Activated B cell treated with CpG ODN at 0.5 μM for 24 hours (primary cell): ENCODE results near the gene GMPR. TPM values are rescaled to one million over a fixed set of nuclear protein-coding genes. Genes with fewer than 3 reads are reported as not detected.

Source experiments
- ATAC-seq: fragments of 200-7000 bp; cut with Tn5 transposase; one replicate; pipeline ENCODE4 v1.10.0; 2021; ENCODE audit warnings: low read depth, mild to moderate bottlenecking, moderate library complexity
- CTCF ChIA-PET: fragments of 350-600 bp; sonication (Branson Sonifier 250); formaldehyde crosslinking; loops from one replicate; lab custom pipeline; 2021; ENCODE audit warnings: antibody characterized with exemption; lab: Charles Lee
- POLR2A ChIA-PET: fragments of 350-600 bp; sonication (Branson Sonifier 250); formaldehyde crosslinking; loops from one replicate; lab custom pipeline; 2021; ENCODE audit warnings: antibody characterized with exemption; lab: Charles Lee
- DNase-seq: peaks from one replicate; pipeline ENCODE4 v3.0.0; 2022
- H3K27ac Mint-ChIP-seq: one replicate; pipeline ENCODE4 v1.8.0; 2020; ENCODE audit warnings: mixed read lengths
- H3K27me3 Mint-ChIP-seq: one replicate; pipeline ENCODE4 v1.8.0; 2021; ENCODE audit warnings: mixed read lengths
- H3K36me3 Mint-ChIP-seq: one replicate; pipeline ENCODE4 v1.8.0; 2021; ENCODE audit warnings: low read depth, mixed read lengths
- H3K4me1 Mint-ChIP-seq: one replicate; pipeline ENCODE4 v1.8.0; 2021; ENCODE audit warnings: mixed read lengths
- H3K4me3 Mint-ChIP-seq: one replicate; pipeline ENCODE4 v1.8.0; 2020; ENCODE audit warnings: mild to moderate bottlenecking, mixed read lengths
- H3K9me3 Mint-ChIP-seq: one replicate; pipeline ENCODE4 v1.8.0; 2020; ENCODE audit warnings: mixed read lengths
- intact Hi-C: fragments of 100-400 bp; cut with micrococcal nuclease; formaldehyde crosslinking; loops from one replicate; pipeline ENCODE4 v1.15.1; 2024
- total RNA-seq: library from RNA; stranded (reverse); gene quantifications from 2 replicates; pipeline ENCODE4 v1.2.3, GENCODE V29; 2022
- TF ChIP-seq, protein P1 (sequence below): fragments of 200-600 bp; IDR thresholded peaks from one replicate; pipeline ENCODE4 v1.8.0; 2022; ENCODE audit warnings: antibody characterized with exemption, mild to moderate bottlenecking

Gene GMPR
- total RNA-seq, 1 donor from 2014 or later, result 0.47 TPM

DNA sequence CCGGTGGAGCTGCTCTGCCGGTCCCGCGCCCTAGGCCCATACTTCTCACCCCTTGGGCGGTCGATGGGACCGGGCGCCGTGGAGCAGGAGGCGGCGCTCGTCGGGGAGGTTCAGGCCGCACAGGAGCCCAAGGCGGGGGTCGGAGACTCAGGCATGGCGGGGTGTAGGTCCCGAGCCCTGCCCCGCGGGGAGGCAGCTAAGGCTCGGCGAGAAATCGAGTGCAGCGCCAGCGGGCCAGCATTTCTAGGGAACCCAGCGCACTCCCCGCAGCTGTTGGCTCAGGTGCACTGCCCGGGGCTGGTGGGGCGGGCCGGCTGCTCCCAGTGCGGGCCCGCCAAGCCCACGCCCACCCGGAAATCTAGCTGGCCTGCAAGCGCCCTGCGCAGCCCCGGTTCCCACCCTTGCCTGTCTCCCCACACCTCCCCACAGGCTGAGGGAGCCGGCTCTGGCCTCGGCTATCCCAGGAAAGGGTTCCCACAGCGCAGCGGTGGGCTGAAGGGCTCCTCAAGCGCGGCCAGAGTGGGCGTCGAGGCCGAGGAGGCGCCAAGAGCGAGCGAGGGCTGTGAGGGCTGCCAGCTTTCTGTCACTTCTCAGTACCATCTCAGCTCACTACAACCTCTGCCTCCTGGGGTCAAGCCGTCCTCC lies 40.2 kb upstream of the GMPR start:
- ATAC-seq (no peak), DNase-seq (no peak)
- Mint-ChIP-seq H3K27ac (no peak overlapping the region), H3K4me3 (no peak overlapping the region), H3K36me3 (no peaks in the 10 kb centered on the region), H3K27me3 (peaks cover 17% of the 10 kb centered on the region), H3K4me1 (peaks cover 3% of the 10 kb centered on the region), H3K9me3 (no peaks in the 10 kb centered on the region)
- ChIA-PET POLR2A (no interaction called here), CTCF (no interaction called here)
- intact Hi-C loops, result no loop called here
- TF ChIP-seq, protein P1, sequence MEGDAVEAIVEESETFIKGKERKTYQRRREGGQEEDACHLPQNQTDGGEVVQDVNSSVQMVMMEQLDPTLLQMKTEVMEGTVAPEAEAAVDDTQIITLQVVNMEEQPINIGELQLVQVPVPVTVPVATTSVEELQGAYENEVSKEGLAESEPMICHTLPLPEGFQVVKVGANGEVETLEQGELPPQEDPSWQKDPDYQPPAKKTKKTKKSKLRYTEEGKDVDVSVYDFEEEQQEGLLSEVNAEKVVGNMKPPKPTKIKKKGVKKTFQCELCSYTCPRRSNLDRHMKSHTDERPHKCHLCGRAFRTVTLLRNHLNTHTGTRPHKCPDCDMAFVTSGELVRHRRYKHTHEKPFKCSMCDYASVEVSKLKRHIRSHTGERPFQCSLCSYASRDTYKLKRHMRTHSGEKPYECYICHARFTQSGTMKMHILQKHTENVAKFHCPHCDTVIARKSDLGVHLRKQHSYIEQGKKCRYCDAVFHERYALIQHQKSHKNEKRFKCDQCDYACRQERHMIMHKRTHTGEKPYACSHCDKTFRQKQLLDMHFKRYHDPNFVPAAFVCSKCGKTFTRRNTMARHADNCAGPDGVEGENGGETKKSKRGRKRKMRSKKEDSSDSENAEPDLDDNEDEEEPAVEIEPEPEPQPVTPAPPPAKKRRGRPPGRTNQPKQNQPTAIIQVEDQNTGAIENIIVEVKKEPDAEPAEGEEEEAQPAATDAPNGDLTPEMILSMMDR, result no peak

DNA sequence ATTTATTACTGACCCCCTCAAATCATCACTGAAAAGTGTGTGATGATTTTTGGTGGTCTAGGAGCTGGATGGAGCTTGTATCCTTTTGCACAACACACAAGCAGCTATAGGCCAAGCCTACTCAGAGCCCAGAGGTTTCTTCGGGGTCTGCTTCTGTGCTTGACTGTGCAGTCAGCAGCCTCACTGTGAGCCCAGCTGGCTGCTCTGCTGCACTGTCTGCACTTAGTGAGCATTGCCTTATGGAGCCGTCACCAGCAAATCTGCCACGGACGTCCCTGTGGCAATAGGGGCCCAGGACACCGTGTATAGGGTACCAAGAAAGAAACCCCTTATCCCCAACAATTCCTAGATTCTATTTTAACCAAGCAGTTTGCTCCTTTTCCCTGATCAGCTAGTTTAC lies 38.6 kb upstream of the GMPR start:
- H3K27ac Mint-ChIP-seq, result no peak overlapping the region
- POLR2A ChIA-PET, result interaction anchor here (2.2 kb wide), 1 partner anchor 71 kb away, joined by 5 read pairs; the partner anchor contains the start of gene MYLIP
- H3K4me1 Mint-ChIP-seq, result peaks cover 10% of the 10 kb centered on the region
- H3K4me3 Mint-ChIP-seq, result no peak overlapping the region
- TF ChIP-seq, protein P1, result no peak
- intact Hi-C loops, result no loop called here
- ATAC-seq, result no peak
- H3K36me3 Mint-ChIP-seq, result no peaks in the 10 kb centered on the region
- H3K9me3 Mint-ChIP-seq, result peaks cover 3% of the 10 kb centered on the region
- no peak for DNase-seq
- CTCF ChIA-PET, result interaction anchor here (0.9 to 1.2 kb wide), 3 partner anchors 16 to 508 kb away, joined by 3 read pairs; no protein-coding TSS in a partner anchor
- H3K27me3 Mint-ChIP-seq, result peaks cover 17% of the 10 kb centered on the region

DNA sequence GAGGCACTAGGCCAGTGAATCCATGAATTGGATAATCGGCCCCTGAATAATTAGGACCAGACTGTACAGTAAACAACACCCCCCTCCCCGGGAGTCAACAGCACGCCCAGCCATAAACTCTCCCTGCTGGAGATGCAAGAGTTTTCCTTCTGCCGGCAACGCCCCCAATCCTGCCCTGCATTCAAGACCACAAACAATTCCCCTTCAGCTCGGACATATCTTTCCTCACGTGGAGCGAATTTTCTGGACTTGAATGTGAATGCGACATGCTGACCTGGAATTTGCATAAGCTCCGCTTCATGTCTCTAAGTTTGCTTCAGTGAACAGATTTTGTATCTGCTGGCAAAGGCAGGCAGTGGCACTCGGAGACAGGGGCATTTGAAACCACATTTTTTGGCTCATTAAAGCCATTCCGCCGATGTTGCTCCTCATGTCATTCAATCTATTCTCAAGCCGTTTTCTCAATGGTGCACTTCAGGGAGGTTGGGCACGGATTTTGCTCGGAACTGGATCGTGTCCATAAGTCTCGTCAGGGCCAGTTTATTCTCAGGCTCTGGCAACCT lies 38.0 kb upstream of the GMPR start:
- TF ChIP-seq, protein P1, result no peak
- H3K4me1 Mint-ChIP-seq, result peaks cover 16% of the 10 kb centered on the region
- POLR2A ChIA-PET, result interaction anchor here (2.2 kb wide), 1 partner anchor 72 kb away, joined by 5 read pairs; the partner anchor contains the start of gene MYLIP
- CTCF ChIA-PET, result interaction anchor here (0.9 to 2.5 kb wide), 4 partner anchors 16 to 509 kb away, joined by 3 to 13 read pairs (median 4); no protein-coding TSS in a partner anchor
- intact Hi-C loops, result no loop called here
- no peak overlapping the region for H3K4me3 Mint-ChIP-seq
- H3K27me3 Mint-ChIP-seq, result peaks cover 14% of the 10 kb centered on the region
- no peak for ATAC-seq
- no peak overlapping the region for H3K27ac Mint-ChIP-seq
- H3K9me3 Mint-ChIP-seq, result peaks cover 3% of the 10 kb centered on the region
- no peak for DNase-seq
- no peaks in the 10 kb centered on the region for H3K36me3 Mint-ChIP-seq

DNA sequence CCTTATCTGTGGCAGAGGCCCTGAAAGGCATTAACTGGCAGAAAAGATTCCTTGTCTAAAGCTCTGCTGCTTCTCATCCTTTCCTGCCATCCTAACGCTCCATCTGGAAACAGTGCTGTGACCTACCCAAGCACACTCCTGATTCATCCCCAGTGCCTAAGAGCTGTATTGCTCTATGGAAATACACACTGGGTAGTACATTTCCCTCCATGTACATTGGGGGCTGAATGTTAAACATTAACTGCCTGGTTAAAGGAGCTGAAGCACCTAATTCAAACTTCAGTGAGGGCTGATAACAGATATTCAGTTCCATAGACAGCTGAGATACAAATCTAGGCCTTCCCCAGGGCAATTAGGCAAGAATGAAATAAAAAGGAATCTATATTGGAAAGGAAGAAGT lies 36.7 kb upstream of the GMPR start:
- H3K27ac Mint-ChIP-seq, result no peak overlapping the region
- POLR2A ChIA-PET, result interaction anchor here (2.2 kb wide), 1 partner anchor 73 kb away, joined by 5 read pairs; the partner anchor contains the start of gene MYLIP
- DNase-seq, result no peak
- CTCF ChIA-PET, result interaction anchor here (1.5 to 2.5 kb wide), 2 partner anchors 18 to 510 kb away, joined by 4 to 13 read pairs; no protein-coding TSS in a partner anchor
- ATAC-seq, result no peak
- peaks cover 29% of the 10 kb centered on the region for H3K4me1 Mint-ChIP-seq
- H3K36me3 Mint-ChIP-seq, result no peaks in the 10 kb centered on the region
- H3K9me3 Mint-ChIP-seq, result peaks cover 3% of the 10 kb centered on the region
- intact Hi-C loops, result no loop called here
- H3K4me3 Mint-ChIP-seq, result no peak overlapping the region
- TF ChIP-seq, protein P1, result no peak
- peaks cover 9% of the 10 kb centered on the region for H3K27me3 Mint-ChIP-seq
